Activated CD4-positive, CD25-positive, alpha-beta regulatory T cell treated with anti-CD3 and anti-CD28 coated beads, Interleukin-2, amount 50 U/mL, for 72 hours (primary cell): ENCODE results near the gene KLHL3.

Source experiments
- DNase-seq: peaks from one replicate; pipeline ENCODE4 v3.0.0; 2021

The KLHL3 gene

DNA sequence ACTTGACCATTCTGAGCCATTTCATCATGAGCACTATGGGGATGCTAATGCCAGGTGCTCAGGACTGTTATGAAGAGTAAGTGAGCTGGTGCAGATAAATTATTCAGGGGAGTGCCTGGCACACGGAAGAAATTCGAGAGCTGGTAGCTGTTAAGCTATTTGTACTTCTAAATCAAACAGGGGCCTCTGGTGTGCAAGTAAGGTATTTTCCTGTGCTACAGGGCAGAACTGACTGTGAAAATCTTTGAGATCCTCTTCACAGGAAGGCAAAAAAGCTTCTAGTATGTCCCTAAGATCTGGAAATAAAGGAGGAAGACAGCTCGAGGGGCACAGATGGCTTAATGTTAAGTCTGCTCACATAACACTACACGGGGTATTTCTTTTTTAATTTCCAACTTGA is 130.5 kb downstream of the KLHL3 start:
- DNase-seq, result no peak

DNA sequence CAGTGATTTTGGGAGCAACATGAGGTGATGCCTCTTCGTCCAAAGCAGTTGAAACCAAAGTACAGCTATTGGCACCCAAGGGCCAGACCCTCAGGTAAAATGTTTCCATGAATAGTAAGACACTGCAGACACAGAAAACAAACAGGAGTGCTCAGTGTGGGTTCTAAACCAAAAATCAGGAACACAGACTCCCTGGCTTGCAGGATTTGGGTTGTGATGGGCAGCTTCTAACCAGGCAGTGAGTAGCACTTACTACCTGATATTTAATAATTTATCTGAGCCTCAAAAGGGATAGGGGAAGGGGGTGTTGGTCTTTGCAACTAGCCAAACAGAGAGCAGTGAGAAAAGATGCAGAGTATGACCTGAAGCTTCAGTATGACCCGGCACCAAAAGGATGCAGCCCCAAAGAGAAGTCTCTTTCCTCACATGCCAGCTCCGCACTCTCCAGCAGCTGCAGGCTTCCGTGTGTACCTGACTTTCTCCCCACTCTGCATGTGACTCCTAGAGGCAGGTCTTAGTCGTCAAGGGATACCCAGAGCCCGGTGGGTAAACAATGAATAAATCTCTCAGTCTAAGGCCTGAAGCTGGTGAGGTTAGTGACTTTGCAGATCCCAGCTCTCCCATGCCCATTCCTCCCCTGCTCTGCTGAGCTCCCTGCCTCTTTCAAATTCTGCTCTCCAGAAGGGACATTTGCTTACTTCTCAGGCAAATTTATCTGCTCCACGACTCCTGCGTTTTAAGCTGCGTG is 131.4 kb downstream of the KLHL3 start:
- no peak for DNase-seq

DNA sequence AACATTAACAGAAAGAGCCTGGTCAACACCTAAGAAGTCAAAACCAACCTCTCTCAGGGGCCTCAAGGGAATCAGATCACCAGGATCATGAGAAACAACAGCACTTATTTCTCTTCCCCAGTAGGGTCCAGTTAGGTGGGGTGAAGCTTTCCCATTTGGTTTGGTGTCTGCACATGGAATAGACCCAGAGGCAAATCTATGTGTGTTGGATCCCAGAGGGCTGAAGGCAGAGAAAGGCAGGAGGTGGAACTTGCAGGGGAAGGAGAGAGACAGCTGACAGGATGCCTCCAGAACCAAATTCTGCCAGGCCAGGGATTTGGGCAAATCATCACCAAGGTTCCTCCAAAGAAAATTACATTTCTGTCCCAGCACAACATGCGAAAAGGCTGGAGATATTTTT is 132.0 kb downstream of the KLHL3 start:
- DNase-seq, result no peak

DNA sequence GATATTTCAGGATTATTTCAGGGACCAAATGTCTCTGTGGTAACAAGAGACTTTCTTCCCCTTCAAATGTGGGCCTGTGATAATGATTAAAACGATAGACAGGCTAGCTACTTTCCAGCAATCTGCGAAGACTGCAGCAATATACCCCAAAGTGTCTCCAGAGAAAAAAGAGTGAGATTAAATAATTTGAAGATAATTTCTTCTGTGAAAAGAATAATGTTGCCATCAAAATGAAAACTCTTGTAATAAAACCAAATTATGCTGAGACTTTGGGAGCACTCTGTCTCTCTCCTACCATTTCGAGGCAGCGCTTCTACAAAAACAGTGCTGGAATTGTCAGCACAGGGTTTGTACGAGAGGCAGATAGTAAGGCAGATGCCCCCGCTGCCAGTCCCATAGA is 132.5 kb downstream of the KLHL3 start:
- DNase-seq, result no peak

DNA sequence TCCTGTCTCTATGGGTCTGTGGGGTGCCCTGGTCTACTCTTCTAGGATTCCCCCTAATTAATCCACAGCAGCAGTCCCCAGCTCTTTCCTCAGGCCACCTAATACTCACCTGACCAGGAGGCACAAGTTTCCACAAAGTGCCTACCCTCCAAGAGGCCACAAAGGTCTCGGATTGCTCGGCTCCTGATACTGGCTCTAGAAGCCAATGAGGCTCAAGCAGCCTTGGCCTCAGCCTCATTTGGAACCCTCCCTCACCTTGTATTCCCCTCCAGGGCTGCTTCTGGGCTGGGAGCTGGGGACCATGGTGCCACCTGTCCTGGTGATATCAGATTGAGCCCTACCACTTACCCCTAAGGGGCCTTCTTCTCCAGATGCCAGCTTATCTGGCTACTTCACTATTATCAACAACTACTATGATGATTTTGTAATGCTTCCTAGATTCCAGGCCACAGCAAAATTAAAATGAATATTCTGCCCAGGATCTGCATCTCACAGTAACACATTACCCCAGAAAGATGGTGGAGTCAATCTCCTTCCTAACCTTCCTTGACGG is 133.1 kb downstream of the KLHL3 start:
- no peak for DNase-seq

DNA sequence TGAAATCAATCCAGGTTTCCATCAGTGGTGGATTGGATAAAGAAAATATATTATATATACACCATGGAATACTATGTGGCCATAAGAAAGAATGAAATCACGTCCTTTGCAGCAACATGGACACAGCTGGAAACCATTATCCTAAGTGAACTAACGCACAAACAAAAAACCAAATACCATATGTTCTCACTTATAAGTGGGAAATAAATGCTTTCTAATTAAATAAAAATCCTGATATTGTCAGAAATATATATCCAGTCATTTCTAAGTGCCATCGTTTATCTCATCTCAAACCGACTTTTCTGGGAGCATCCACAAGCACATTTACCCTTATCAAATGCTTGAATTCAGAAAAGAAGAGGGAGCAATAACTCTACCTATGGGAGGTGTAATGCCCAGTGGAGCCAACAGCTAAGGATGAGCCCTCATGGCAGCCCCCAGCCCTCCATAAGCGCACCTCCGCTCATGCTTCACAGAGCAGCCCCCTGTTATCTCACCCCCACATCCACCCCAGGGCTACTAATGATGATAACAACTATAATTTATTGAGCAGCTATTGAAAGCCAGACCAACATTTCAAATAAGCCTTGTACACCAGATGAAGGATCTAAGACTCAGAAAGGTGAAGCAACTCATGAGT is 135.0 kb downstream of the KLHL3 start:
- DNase-seq, result no peak

DNA sequence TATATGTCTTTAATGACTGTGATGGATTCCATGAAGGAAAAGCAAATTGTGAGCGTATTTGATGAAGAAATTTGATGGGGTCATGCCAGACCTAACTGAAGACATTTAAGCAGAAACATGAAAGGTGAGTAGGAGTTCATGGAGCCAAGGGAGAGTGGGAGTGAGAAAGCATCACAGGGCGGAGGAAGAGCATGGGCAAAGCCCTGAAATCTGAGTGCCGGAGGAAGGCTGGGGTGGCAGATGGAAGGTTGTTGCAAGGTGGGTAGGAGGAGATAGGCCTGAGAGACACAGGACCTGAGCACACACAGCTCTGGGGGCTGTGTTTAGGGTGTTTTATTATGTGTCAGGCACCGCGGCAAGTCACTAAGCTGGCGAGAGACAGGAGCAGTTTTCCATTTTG is 136.4 kb downstream of the KLHL3 start:
- DNase-seq, result no peak

DNA sequence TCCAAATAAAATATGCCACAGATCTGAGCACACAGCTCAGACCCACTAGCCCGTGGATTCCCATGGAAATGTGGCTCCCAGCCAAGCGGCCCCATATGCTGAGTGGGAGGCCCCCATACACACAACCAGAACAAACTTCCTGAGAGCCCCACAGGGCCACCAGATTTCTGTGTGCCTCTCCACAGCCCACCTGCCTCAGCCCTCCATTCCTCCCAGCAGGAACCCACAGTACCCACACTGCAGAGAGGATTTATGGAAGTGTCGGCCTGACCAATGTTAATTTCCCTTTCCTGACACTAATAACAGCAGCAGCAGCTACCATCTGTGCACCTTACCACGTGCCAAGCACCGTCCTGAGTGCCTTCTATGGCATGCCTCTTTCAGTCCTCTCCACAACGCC is 137.5 kb downstream of the KLHL3 start:
- no peak for DNase-seq

DNA sequence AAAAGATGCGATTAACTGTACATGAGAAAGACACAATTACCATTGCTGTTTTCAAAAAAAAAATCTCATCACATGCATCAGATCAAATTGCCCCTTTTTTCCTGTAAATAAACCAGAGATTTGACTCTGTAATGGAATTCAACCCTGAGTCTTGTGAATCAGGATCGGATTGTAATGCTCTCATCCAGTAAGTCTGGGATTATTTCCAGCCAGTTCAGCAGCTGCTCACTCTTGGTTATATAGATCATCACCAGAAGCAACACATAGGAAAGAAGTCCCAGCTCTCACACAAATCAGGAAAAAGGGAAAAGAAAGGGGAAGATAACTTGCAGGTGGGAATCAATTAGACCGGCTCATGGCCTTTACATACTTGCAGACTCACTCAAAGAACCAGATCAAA is 138.9 kb downstream of the KLHL3 start:
- no peak for DNase-seq

DNA sequence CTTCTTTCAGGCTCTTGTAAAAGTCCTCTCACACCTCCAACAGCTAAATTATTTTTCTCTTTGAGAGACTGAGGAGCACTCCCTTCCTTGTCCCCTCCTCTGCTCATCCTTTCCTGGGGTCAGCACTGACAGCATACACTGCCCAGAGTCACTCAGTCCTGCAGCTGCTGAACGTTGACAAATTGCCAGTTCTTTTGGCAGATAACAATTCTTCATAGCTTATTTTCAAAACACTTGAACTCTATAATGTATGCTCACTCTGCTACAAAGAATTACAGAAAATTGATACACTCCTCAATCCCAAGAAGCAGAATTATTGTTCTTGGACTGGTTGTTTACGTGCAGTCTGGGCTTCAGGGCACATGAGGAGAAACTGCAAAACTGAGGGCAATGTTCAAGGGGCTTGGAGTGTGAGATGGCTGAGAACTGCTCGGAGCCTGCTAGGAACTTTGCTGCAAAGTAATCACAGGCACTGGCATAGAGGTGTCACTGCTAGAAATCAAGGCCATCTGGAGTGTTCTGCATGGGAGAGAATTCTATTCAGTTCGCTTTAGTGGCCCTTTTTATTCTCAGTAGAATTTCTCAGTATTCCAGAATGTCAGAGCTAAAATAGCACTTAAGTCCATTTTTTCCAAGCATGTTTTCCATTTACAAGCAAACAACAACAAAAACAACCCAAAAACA is 140.4 kb downstream of the KLHL3 start:
- DNase-seq, result no peak

DNA sequence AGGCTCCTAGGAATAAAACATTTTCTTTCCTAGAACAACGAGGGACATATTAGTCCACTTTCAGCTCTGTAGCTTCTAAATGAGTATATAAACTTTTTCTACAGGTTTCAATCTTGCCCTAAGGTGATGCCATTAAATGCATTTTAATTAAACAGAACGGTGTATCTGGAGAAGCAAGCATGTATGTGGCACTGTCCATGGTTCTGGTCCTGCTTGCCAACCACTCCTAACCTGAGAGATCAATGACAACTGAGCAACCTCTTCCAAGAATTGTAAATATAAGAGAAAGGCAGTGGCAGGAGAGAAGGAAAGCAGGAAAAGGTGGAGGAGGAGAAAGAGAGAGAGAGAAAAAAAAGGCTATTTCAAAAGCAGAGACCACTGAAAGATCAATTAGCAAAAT is 141.2 kb downstream of the KLHL3 start:
- no peak for DNase-seq

DNA sequence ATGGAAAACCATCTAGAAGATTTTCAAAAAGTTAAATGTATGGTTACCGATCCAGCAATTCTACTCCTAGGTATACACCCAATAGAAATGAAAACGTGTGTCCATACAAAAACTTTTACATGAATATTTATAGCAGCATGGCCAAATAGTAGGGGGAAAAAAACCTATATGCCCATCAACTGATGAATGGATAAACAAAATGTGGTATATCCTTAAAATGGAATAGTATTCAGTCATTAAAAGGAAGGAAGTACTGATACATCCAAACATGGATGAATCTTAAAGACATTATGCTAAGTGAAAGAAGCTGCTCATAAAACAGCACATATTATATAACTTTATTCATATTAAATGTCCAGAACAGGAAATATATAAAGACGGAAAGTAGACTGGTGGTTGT is 143.6 kb downstream of the KLHL3 start:
- no peak for DNase-seq

DNA sequence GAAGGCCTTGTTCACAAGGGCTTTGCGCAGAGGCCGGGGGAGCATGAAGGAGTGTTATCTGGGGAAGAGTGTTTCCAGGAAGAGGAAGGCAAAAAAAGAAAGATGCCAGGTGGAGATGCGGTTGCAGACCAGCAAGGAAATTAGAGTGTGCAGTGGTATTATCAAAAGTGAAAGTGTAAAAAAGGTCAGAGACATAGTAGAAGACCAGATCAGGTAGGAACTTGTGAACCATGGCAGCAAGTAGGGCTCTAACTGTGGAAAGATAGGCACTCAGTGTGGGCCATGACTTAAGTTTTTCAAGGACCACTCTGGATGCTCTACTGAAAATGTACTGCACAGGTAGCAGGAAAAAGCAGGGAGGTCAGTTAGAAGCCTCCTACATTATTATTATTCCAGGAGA is 146.7 kb downstream of the KLHL3 start:
- DNase-seq, result no peak

DNA sequence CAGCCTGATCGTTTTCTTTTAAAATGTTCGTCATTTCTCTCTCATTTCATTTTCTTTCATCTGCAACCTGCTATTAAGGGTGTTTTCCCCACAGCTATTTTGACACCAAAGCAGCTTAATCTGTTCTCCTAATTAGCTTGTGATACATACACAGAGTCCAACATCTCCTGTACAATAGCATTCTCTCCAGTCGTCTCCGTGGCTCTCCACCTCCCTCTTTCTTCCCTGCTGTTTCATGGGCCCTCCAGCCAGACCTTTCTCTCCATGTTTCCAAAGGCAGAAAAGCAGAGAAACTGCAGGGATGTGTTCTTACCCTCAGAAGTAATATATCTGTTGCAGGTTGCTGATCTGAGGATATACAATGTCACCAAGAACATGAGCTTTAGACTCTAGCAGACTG is 148.0 kb downstream of the KLHL3 start:
- DNase-seq, result no peak

DNA sequence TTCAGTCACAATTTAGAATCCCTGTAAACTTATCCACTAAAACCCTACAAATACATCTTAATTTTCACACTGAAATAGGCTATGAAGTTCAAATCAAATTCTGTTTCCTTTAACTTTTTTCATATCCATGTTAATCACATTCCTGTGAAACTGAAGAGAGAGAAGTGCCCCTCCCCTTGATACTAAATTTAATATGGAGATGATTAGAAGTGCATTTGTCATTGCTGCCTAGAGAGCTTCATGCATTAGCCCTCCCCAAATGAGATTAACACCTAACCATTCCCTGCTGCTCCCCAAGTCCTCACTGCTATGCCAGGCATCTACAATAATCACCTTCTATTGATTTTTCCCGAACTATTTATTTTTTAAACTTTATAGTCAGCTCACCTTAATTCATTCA is 151.6 kb downstream of the KLHL3 start:
- DNase-seq, result no peak

DNA sequence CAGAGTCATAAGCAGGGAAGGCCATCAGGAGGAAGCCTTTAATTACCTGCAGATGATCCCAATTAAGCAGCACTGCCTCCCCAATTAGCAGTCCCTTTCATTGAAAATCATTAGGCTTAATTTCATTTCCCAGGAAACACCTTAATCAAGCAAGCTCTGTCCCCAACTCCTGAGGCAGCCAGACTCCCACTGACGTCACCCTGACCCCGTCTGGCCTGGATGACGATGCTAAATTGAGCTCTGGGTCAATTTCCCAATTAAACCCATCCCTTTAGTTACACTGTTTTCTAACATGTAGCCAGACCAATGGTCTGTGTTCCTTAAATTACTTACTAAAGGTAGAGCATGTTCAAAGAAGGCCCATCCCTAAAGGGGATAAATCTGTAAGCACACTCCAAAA is 152.8 kb downstream of the KLHL3 start:
- DNase-seq, result no peak

DNA sequence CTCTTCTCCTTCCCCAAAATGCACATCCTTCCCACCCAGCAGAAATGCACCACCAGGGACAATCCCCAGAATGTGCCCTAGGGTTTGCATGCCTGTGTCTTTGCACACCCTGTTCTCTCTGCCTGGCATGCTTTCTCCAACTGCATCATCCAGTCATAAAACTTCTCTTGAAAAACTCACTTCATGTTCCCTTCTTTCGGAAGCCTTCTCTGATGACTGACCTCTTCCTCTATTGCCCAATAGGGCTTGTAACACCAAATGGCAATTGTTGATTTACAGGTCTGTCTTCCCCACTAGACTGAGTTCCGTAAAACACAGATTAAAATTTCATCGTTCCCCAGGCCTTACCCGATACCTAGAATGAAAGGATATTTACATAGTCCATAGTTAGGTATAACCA is 153.7 kb downstream of the KLHL3 start:
- no peak for DNase-seq

DNA sequence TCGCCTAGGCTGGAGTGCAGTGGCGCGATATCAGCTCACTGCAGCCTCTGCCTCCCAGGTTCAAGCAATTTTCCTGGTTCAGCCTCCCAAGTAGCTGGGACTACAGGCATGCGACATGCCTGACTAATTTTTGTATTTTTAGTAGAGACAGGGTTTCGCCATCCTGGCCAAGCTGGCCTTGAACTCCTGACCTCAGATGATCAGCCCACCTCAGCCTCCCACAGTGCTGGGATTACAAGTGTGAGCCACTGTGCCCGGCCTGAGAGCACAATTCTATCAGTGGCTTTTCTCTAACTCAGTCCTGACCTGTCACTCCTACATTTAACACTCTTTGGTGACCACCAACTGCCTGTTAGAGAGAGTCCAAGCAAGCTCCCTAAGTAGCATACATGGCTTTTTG is 154.1 kb downstream of the KLHL3 start:
- DNase-seq, result no peak

DNA sequence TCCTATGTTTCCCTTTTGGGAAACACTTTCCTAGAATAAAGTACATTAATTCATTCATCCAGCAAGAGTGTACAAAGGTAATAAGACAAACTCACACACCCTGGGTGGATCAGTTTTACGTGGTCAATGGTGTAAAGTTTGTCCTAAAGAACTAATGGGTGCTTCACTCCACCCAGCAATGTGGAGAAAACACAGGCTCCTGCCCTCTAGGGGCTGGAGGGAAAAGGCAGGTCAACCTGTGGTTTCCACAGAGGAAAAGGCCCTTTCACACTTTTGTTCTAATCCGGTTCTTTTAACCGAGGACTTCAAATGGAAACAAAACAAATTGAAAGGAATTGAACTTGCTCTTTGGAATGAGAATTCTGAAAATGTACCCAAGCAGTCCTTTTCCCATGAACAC is 155.9 kb downstream of the KLHL3 start:
- DNase-seq, result no peak

DNA sequence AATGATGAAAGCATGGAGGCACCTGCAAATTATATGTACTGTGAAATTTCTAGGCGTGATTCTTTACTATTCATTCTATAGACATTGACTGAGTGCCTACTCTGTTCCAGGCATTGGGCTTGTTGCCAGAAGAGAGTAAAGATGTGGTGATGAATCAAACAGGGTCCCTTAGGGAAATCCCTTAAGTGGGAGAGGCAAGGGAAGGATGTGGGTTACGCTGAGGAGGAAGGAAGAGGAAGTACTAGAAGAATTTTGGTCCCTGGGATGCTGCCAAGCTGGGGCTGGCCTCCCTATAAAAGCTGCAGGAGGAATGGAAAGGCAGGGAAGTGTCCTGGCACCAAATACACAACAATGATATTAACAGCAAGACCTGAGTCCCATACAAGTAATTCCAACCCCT is 160.0 kb downstream of the KLHL3 start:
- DNase-seq, result no peak

DNA sequence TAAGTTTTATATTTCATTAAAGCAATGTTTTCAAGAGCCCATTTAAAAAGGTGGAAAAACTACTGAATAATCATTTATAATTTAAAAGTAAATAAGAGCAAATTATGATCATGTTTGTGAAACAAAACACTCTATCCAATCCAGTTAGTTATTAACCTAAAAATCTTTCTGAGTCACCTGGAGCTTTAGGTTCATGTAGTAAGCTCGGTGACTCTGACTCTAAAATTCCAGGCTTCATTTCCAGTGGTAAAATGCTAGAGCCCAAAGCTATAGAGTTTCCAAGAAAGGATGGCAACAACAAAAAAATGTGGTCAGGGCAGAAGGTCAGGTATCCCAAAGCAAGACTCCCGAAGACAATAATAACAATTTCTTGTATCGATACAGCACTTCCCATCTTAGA is 160.7 kb downstream of the KLHL3 start:
- DNase-seq, result no peak

DNA sequence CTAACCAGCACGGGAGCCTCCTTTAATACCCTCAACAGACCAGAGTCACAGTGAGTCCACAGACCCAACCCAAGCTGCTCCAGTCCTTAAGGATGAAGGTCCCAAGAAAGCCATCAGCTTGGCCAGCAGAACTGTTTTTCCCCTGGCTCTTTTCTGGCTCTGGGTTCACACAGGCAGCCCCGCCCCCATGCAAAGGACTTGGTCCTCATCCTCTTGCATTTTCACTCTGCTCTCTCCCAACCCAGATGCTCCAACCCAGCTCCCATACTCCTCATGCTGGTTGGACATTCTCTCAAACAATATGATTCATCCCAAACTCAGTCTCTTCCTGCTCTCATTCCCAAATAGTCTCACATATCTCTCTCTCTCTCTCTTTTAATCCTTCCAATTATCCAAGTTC is 162.5 kb downstream of the KLHL3 start:
- no peak for DNase-seq

DNA sequence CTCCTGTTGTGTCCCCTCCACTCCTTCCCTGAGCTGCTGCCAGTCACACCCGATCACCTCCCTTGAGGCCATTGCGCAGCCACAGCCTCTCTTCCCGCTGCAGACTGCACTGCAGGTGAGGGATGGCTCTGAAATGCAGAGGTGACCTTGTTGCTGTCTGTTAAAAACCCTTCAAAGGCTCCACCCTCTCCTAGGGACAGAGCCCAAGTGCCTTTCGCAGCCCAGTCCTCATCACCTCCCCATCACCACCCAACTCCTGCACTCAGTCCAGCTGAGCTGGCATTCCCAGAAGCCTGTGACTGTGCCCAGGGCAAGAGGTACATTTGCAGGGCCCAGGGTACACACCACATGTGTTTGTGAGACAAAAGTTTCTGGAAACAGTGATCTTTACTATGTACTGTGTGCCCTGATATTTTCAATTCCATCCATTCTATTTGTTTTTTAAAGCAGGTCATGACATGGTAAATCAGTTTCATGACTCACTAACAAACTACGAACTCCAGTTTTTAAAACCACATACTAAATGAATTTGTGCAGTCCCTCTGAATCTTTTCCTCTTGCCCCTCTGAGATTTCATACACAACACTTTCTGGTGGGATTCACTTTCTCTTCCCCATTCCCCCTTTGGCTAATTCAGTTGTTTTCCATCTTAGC is 163.7 kb downstream of the KLHL3 start:
- no peak for DNase-seq

DNA sequence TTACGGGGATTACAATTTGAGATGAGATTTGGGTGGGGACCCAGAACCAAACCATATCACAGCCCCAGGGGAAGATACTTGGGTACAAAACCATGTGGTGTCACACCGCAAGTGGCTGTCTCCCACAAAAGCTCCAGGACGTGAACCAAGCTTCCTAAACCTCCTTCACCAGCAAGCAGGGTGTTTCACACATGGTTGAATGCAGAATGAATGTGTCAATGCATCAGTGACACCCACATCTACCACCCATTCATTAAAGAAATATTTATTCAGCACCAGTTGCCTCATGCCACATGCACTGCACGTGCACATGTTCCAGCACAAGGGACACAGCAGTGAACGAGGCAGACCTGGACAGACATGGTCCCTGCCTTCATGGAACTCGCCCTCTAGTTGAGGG is 165.8 kb downstream of the KLHL3 start:
- no peak for DNase-seq
